ENCODE measurements around the gene GNAS-AS1.

Gene GNAS-AS1

GRCh38 chr20:58884966-58885365 lies 34.3 kb upstream of the GNAS-AS1 start:
- no peak for DNase-seq

- no peak for DNase-seq
Observed at GRCh38 chr20:58883241-58883691, 32.6 kb upstream of the GNAS-AS1 start.

GRCh38 chr20:58882704-58883089 lies 32.0 kb upstream of the GNAS-AS1 start:
- no peak for DNase-seq

- no peak for DNase-seq
Observed at GRCh38 chr20:58880994-58881752, 30.5 kb upstream of the GNAS-AS1 start.

GRCh38 chr20:58880441-58880840 lies 29.7 kb upstream of the GNAS-AS1 start:
- DNase-seq = no peak

- DNase-seq = no peak
Observed at GRCh38 chr20:58878399-58878798, 27.7 kb upstream of the GNAS-AS1 start.

- no peak for DNase-seq
Observed at GRCh38 chr20:58877976-58878360, 27.3 kb upstream of the GNAS-AS1 start.

GRCh38 chr20:58877050-58877975 lies 26.6 kb upstream of the GNAS-AS1 start:
- DNase-seq = no peak

- DNase-seq = no peak
Observed at GRCh38 chr20:58876437-58876836, 25.7 kb upstream of the GNAS-AS1 start.

GRCh38 chr20:58875541-58876134 lies 24.9 kb upstream of the GNAS-AS1 start:
- DNase-seq = no peak

- DNase-seq = no peak
Observed at GRCh38 chr20:58875111-58875510, 24.4 kb upstream of the GNAS-AS1 start.

- DNase-seq = no peak
Observed at GRCh38 chr20:58874469-58874868, 23.8 kb upstream of the GNAS-AS1 start.

GRCh38 chr20:58871533-58872102 lies 20.9 kb upstream of the GNAS-AS1 start:
- DNase-seq = no peak

- DNase-seq = peak; percentile 79
Observed at GRCh38 chr20:58870293-58871014, 19.8 kb upstream of the GNAS-AS1 start.

- no peak for DNase-seq
Observed at GRCh38 chr20:58869662-58870227, 19.0 kb upstream of the GNAS-AS1 start.

GRCh38 chr20:58868795-58869194 lies 18.1 kb upstream of the GNAS-AS1 start:
- DNase-seq = no peak

- DNase-seq = no peak
Observed at GRCh38 chr20:58867211-58867610, 16.5 kb upstream of the GNAS-AS1 start.

- DNase-seq = no peak
Observed at GRCh38 chr20:58865843-58866242, 15.1 kb upstream of the GNAS-AS1 start.

GRCh38 chr20:58864346-58864745 lies 13.6 kb upstream of the GNAS-AS1 start:
- DNase-seq = no peak

GRCh38 chr20:58863044-58863790 lies 12.5 kb upstream of the GNAS-AS1 start:
- no peak for DNase-seq
